Panc1 (cell line): ENCODE measurements around the gene JPH3. TPM values are rescaled to one million over a fixed set of nuclear protein-coding genes. Genes with fewer than 3 reads are reported as not detected.

Source experiments
- ATAC-seq: fragments of 200-7000 bp; cut with Tn5 transposase; 2 replicates; pipeline ENCODE4 v1.9.1; 2020; ENCODE audit warnings: mild to moderate bottlenecking, moderate library complexity
- BruUV-seq: library from RNA; stranded (reverse); fragments of 400-500 nt; replicated peaks from 2 replicates; lab custom pipeline; 2021; lab: Mats Ljungman, UMichigan
- CTCF ChIA-PET: fragments of 300-600 bp; sonication (Branson Sonifier 250); formaldehyde crosslinking; loops from one replicate; lab custom pipeline; 2022; ENCODE audit warnings: antibody characterized with exemption; lab: Charles Lee
- POLR2A ChIA-PET: fragments of 300-600 bp; sonication (Branson Sonifier 250); formaldehyde crosslinking; loops from one replicate; lab custom pipeline; 2022; ENCODE audit warnings: antibody characterized with exemption; lab: Charles Lee
- DNase-seq: peaks from one replicate; pipeline ENCODE4 v3.0.0-alpha.2; 2010; ENCODE audit warnings: low read depth, low spot score
- H3K27ac ChIP-seq: 2 replicates; pipeline ENCODE4 v1.5.1; 2011; ENCODE audit warnings: mild to moderate bottlenecking, low read length, inconsistent platforms
- H3K27me3 ChIP-seq: fragments of 200-500 bp; sonication (Bioruptor generic); 2 replicates; pipeline ENCODE4 v1.6.0; 2014; ENCODE audit warnings: low read length, inconsistent platforms; ENCODE audit not compliant: control insufficient read depth, insufficient read depth
- H3K36me3 ChIP-seq: fragments of 200-500 bp; sonication (Bioruptor generic); 2 replicates; pipeline ENCODE4 v1.5.1; 2014; ENCODE audit warnings: inconsistent platforms, mild to moderate bottlenecking, low read length, moderate library complexity; ENCODE audit not compliant: control insufficient read depth, insufficient read depth
- H3K4me1 ChIP-seq: 2 replicates; pipeline ENCODE4 v1.5.1; 2011; ENCODE audit warnings: inconsistent platforms, mild to moderate bottlenecking, low read length, moderate library complexity; ENCODE audit not compliant: control insufficient read depth, insufficient read depth
- H3K4me3 ChIP-seq, 2 experiments: 2 replicates each; pipeline ENCODE4 v1.5.1; 2011 to 2012; ENCODE audit warnings: low read depth in 2 of 2, low read length in 2 of 2, mild to moderate bottlenecking in 2 of 2, inconsistent platforms in 1 of 2, moderate library complexity in 1 of 2
- H3K9me3 ChIP-seq: fragments of 200-500 bp; sonication (Bioruptor generic); 2 replicates; pipeline ENCODE4 v1.5.1; 2014; ENCODE audit warnings: low read depth, mild to moderate bottlenecking, inconsistent platforms, low read length, moderate library complexity; ENCODE audit not compliant: control insufficient read depth, insufficient read depth
- POLR2AphosphoS5 ChIP-seq: IDR thresholded peaks from 2 replicates; pipeline ENCODE4 v1.6.1; 2012; ENCODE audit warnings: mild to moderate bottlenecking, low read depth, low read length, moderate library complexity
- SIN3A ChIP-seq: IDR thresholded peaks from 2 replicates; pipeline ENCODE4 v1.6.1; 2012; ENCODE audit warnings: low read depth, mild to moderate bottlenecking, low read length, moderate library complexity, borderline replicate concordance; ENCODE audit not compliant: insufficient read depth
- TCF7L2 ChIP-seq: IDR thresholded peaks from 2 replicates; pipeline ENCODE4 v1.6.1; 2011; ENCODE audit warnings: mild to moderate bottlenecking, low read depth, low read length, inconsistent platforms
- in situ Hi-C: cut with HindIII; loops from 2 replicates; pipeline ENCODE4 v1.10.0; 2016; ENCODE audit warnings: low sequenced_read_pairs, low pct_unique_long_range_greater_than_20kb
- intact Hi-C: fragments of 100-400 bp; cut with micrococcal nuclease; formaldehyde crosslinking; loops from one replicate; pipeline ENCODE4 v1.10.0; 2022; ENCODE audit not compliant: unreplicated experiment
- total RNA-seq: library from RNA; stranded (reverse); gene quantifications from one replicate; pipeline ENCODE4 v1.2.1, GENCODE V29; 2021; ENCODE audit not compliant: unreplicated experiment
- TF ChIP-seq, protein P1 (sequence below): fragments of 450-650 bp; IDR thresholded peaks from 2 replicates; pipeline ENCODE4 v1.5.1; 2017; ENCODE audit warnings: mild to moderate bottlenecking
- TF ChIP-seq, protein P2 (sequence below), 2 experiments: IDR thresholded peaks; 2 replicates each; pipeline ENCODE4 v1.6.1; 2011 to 2012; ENCODE audit warnings: low read depth in 2 of 2, control low read depth in 1 of 2, low read length in 1 of 2, mild to moderate bottlenecking in 1 of 2, moderate library complexity in 1 of 2; ENCODE audit not compliant: insufficient read depth in 1 of 2

JPH3 gene
- total RNA-seq, 1 experiment from 2014 or later: 1.2 TPM

DNA sequence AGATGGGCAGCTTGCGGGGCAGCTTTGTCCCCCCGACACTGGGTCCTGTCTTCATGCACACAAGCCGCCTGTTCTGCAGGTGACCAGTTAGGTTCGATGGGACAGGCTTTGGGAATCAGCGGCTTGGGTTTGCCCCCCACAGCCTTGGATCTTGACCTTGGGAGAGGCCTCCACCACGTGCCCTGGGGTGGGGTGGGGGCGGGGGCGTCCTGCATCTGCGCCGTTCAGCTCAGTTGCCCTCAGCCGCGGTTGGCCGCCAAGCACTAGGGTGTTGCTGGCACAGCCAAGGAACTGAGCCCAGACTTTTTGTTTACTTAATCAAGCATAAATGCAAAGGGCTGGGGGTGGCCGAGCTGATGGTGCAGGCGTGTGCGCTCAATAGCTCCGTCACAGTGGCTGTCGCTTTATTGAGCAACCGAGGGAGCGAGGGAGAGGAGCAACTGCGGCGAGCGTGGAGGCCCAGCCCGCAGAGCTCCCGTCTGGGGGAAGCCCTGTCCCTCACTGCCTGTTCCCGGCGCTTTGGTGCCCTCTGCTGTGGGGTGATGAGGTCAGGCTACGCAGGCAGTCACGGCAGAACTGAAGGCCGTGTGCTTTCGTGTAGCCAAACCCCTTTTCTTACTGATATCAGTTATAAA is 33.9 kb downstream of the JPH3 start:
- intact Hi-C loops (no loop called here), in situ Hi-C loops (no loop called here)
- DNase-seq (peak; percentile 59), ATAC-seq (peak; percentile 93)
- Histone ChIP-seq H3K4me1 (peaks cover 4% of the 10 kb centered on the region), H3K27me3 (no peaks in the 10 kb centered on the region), H3K9me3 (no peaks in the 10 kb centered on the region), H3K36me3 (no peaks in the 10 kb centered on the region), H3K4me3 (peak overlapping the region; percentile 34 to 55), H3K27ac (no peak overlapping the region)
- ChIA-PET POLR2A (interaction anchor here (0.6 to 0.9 kb wide), 2 partner anchors 46 to 47 kb away, joined by 3 read pairs; no protein-coding TSS in a partner anchor), CTCF (interaction anchor here (0.6 to 2.7 kb wide), 11 partner anchors 8 to 242 kb away, joined by 3 to 30 read pairs (median 4); no protein-coding TSS in a partner anchor)
- TF ChIP-seq, protein P1, sequence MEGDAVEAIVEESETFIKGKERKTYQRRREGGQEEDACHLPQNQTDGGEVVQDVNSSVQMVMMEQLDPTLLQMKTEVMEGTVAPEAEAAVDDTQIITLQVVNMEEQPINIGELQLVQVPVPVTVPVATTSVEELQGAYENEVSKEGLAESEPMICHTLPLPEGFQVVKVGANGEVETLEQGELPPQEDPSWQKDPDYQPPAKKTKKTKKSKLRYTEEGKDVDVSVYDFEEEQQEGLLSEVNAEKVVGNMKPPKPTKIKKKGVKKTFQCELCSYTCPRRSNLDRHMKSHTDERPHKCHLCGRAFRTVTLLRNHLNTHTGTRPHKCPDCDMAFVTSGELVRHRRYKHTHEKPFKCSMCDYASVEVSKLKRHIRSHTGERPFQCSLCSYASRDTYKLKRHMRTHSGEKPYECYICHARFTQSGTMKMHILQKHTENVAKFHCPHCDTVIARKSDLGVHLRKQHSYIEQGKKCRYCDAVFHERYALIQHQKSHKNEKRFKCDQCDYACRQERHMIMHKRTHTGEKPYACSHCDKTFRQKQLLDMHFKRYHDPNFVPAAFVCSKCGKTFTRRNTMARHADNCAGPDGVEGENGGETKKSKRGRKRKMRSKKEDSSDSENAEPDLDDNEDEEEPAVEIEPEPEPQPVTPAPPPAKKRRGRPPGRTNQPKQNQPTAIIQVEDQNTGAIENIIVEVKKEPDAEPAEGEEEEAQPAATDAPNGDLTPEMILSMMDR: peak; percentile 74
- TF ChIP-seq SIN3A: no peak
- BruUV-seq: no TSS peak

DNA sequence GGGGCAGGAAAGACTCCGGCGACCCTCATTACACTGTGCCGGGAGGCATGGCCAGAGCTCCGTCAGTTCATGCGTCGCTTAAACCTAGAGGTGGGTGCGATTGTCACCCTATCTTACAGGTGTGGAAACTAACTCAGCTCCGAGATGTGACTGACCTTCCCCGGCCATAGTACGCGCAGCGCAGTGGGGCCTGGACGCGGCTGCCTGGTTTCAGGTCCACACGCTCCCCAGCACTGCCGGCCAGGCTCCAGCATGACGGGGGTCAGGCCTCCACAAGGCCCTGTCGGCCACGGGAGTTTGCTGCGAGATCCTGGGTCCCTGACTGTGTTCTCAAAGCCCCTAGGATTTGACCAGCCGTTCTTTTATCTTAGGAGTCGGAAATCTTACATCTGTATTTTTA is 34.4 kb downstream of the JPH3 start:
- Histone ChIP-seq H3K4me3 (no peak overlapping the region), H3K27ac (no peak overlapping the region), H3K9me3 (no peaks in the 10 kb centered on the region), H3K36me3 (no peaks in the 10 kb centered on the region), H3K4me1 (peaks cover 4% of the 10 kb centered on the region), H3K27me3 (no peaks in the 10 kb centered on the region)
- ATAC-seq (no peak; the same call in 1 of the 2 replicates), DNase-seq (no peak)
- intact Hi-C loops: no loop called here
- CTCF ChIA-PET: interaction anchor here (0.8 to 2.7 kb wide), 7 partner anchors 9 to 243 kb away, joined by 3 to 30 read pairs (median 6); no protein-coding TSS in a partner anchor
- no TSS peak for BruUV-seq
- TF ChIP-seq POLR2AphosphoS5: no peak
- TF ChIP-seq, protein P2, sequence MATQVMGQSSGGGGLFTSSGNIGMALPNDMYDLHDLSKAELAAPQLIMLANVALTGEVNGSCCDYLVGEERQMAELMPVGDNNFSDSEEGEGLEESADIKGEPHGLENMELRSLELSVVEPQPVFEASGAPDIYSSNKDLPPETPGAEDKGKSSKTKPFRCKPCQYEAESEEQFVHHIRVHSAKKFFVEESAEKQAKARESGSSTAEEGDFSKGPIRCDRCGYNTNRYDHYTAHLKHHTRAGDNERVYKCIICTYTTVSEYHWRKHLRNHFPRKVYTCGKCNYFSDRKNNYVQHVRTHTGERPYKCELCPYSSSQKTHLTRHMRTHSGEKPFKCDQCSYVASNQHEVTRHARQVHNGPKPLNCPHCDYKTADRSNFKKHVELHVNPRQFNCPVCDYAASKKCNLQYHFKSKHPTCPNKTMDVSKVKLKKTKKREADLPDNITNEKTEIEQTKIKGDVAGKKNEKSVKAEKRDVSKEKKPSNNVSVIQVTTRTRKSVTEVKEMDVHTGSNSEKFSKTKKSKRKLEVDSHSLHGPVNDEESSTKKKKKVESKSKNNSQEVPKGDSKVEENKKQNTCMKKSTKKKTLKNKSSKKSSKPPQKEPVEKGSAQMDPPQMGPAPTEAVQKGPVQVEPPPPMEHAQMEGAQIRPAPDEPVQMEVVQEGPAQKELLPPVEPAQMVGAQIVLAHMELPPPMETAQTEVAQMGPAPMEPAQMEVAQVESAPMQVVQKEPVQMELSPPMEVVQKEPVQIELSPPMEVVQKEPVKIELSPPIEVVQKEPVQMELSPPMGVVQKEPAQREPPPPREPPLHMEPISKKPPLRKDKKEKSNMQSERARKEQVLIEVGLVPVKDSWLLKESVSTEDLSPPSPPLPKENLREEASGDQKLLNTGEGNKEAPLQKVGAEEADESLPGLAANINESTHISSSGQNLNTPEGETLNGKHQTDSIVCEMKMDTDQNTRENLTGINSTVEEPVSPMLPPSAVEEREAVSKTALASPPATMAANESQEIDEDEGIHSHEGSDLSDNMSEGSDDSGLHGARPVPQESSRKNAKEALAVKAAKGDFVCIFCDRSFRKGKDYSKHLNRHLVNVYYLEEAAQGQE (IDR thresholded peaks at IDR 0.05; ENCODE audit: insufficient read depth in 1 of 2, low read depth in 2 of 2, low read length in 1 of 2): no peak
- TF ChIP-seq SIN3A: no peak
- no peak for TF ChIP-seq TCF7L2
- TF ChIP-seq, protein P1: no peak; the same call in 1 of the 2 replicates
- POLR2A ChIA-PET: interaction anchor here (0.6 to 0.9 kb wide), 2 partner anchors 47 to 48 kb away, joined by 3 read pairs; no protein-coding TSS in a partner anchor
- in situ Hi-C loops: no loop called here
